Smooth muscle cell (in vitro differentiated cells): ENCODE results near the gene ARHGAP1. TPM values are rescaled to one million over a fixed set of nuclear protein-coding genes. Genes with fewer than 3 reads are reported as not detected.

Experiments used
- DNase-seq: peaks from one replicate; lab custom pipeline; 2025; ENCODE audit not compliant: unreplicated experiment; lab: John Stamatoyannopoulos, UW
- H2AFZ ChIP-seq: fragments of 200-600 bp; sonication (generic); 2 replicates; pipeline ENCODE4 v1.6.0; 2016; ENCODE audit warnings: antibody characterized with exemption, low read depth, mild to moderate bottlenecking
- H3F3A ChIP-seq: fragments of 200-600 bp; sonication (generic); 2 replicates; pipeline ENCODE4 v1.6.0; 2017; ENCODE audit warnings: antibody characterized with exemption, low read depth
- H3K27ac ChIP-seq: fragments of 200-600 bp; sonication (generic); 2 replicates; pipeline ENCODE4 v1.5.1; 2016; ENCODE audit warnings: low read depth, mild to moderate bottlenecking
- H3K27me3 ChIP-seq: fragments of 200-600 bp; sonication (generic); 2 replicates; pipeline ENCODE4 v1.6.1; 2016; ENCODE audit warnings: low read depth, mild to moderate bottlenecking
- H3K36me3 ChIP-seq: fragments of 200-600 bp; sonication (generic); 2 replicates; pipeline ENCODE4 v1.5.1; 2016; ENCODE audit warnings: low read depth
- H3K4me1 ChIP-seq: fragments of 200-600 bp; sonication (generic); 2 replicates; pipeline ENCODE4 v1.5.1; 2016; ENCODE audit warnings: low read depth
- H3K4me2 ChIP-seq: fragments of 200-600 bp; sonication (generic); 2 replicates; pipeline ENCODE4 v1.6.0; 2016; ENCODE audit warnings: mild to moderate bottlenecking
- H3K4me3 ChIP-seq: fragments of 200-600 bp; sonication (generic); 2 replicates; pipeline ENCODE4 v1.5.1; 2016; ENCODE audit warnings: mild to moderate bottlenecking
- H3K79me2 ChIP-seq: fragments of 200-600 bp; sonication (generic); 2 replicates; pipeline ENCODE4 v1.6.0; 2016; ENCODE audit warnings: low read depth, mild to moderate bottlenecking
- H3K9ac ChIP-seq: fragments of 200-600 bp; sonication (generic); 2 replicates; pipeline ENCODE4 v1.6.0; 2016; ENCODE audit warnings: low read depth
- H3K9me3 ChIP-seq: fragments of 200-600 bp; sonication (generic); replicated peaks from 2 replicates; pipeline ENCODE4 v1.5.1; 2016; ENCODE audit warnings: low read depth
- H4K20me1 ChIP-seq: fragments of 200-600 bp; sonication (generic); 2 replicates; pipeline ENCODE4 v1.6.0; 2016; ENCODE audit warnings: low read depth
- CTCF ChIP-seq: fragments of 200-600 bp; sonication (generic); IDR thresholded peaks from 2 replicates; pipeline ENCODE4 v1.5.1; 2017; ENCODE audit warnings: borderline replicate concordance, mild to moderate bottlenecking, antibody characterized with exemption; ENCODE audit not compliant: insufficient read depth, poor library complexity, severe bottlenecking
- WGBS: methylation state at CpG from one replicate; pipeline ENCODE4 v1.1.7; 2016; ENCODE audit warnings: low lambda C conversion rate; 5-methylcytosine and 5-hydroxymethylcytosine counted together
- polyA plus RNA-seq: library from polyadenylated mRNA; unstranded; fragments of >200 nt; fragmentation: Nextera tagmentation; extraction: Ambion mirVana; gene quantifications from 2 replicates; pipeline ENCODE4 v1.2.1, GENCODE V29; 2016
- total RNA-seq: library from RNA; depleted of rRNA; stranded (reverse); fragments of >200 nt; gene quantifications from 2 replicates; pipeline ENCODE4 v1.2.3, GENCODE V29; 2014

ARHGAP1 gene
- total and polyA plus RNA-seq, 2 experiments from 2014 or later = 40.9 to 98.4 TPM

DNA sequence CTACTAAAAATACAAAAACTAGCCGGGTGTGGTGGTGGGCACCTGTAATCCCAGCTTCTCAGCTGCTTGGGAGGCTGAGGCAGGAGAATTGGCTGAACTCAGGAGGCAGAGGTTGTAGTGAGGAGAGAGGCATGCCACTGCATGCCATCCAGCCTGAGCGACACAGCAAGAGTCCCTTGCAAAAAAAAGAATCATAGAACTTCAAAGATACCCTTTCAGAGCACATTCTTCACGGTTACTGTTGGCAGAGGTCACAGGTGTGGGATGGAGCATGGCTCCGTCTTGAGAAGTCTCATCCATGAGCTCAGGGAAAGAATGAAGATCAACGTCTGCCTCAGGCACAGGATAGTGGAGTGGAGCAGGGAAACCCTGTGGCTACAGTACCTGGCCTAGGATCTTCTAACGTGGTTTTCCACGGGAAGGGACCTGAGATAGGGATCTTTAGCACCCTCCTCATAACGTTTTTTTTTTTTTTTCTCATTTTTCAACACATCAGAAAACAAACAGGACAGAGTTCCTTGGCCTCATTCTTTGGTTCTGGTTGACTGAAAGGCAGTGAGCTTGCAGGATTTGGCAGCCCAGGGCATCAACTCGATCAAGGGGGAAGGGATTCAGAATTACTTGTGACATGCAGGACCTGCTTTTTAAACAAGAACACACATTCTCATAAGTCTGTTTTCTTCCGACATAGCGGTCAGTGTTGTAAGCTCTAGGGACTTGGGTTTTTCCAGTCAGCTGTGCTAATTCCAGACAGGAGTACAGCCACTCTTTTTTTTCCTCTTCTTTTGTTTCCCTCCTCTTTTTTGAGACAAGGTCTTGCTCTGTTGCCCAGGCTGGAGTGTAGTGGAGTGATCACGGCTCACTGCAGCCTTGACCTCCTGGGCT is 41.4 kb upstream of the ARHGAP1 start:
- H3K27ac ChIP-seq = no peak overlapping the region
- no peak overlapping the region for H3K4me3 ChIP-seq
- no peaks in the 10 kb centered on the region for H3F3A ChIP-seq
- H3K79me2 ChIP-seq = no peaks in the 10 kb centered on the region
- no peaks in the 10 kb centered on the region for H4K20me1 ChIP-seq
- DNase-seq = no peak
- no peaks in the 10 kb centered on the region for H3K9me3 ChIP-seq
- no peak overlapping the region for H3K9ac ChIP-seq
- WGBS = 85% methylated on average over 12 of the region's 12 CpGs
- no peak overlapping the region for H3K4me2 ChIP-seq
- no peaks in the 10 kb centered on the region for H3K4me1 ChIP-seq
- TF ChIP-seq CTCF = no peak
- H3K36me3 ChIP-seq = peaks cover 5% of the 10 kb centered on the region
- H3K27me3 ChIP-seq = no peaks in the 10 kb centered on the region
- H2AFZ ChIP-seq = no peak overlapping the region

DNA sequence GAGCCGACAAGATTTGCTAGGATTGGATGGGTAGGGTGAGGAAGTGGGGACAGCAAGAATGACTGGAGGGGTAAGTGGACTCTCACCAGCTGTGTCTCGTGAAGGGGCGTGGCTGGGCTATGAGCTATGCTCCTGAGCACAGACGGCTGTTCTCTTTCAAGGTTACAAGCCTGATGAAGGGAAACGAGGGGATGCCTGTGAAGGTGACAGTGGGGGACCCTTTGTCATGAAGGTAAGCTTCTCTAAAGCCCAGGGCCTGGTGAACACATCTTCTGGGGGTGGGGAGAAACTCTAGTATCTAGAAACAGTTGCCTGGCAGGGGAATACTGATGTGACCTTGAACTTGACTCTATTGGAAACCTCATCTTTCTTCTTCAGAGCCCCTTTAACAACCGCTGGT is 38.5 kb upstream of the ARHGAP1 start:
- Histone ChIP-seq H3K4me3 (no peak overlapping the region), H3K27me3 (no peaks in the 10 kb centered on the region), H3K4me2 (no peak overlapping the region), H3K27ac (no peak overlapping the region), H3F3A (no peaks in the 10 kb centered on the region), H2AFZ (no peak overlapping the region), H3K36me3 (peaks cover 5% of the 10 kb centered on the region), H3K9ac (no peak overlapping the region), H3K79me2 (no peaks in the 10 kb centered on the region), H4K20me1 (no peaks in the 10 kb centered on the region), H3K4me1 (no peaks in the 10 kb centered on the region), H3K9me3 (no peaks in the 10 kb centered on the region)
- no peak for DNase-seq
- no peak for TF ChIP-seq CTCF
- 87% methylated on average over 6 of the region's 6 CpGs for WGBS

GRCh38 chr11:46737699-46738098 is 37.3 kb upstream of the ARHGAP1 start:
- no peak for DNase-seq
- H3K9ac ChIP-seq = no peak overlapping the region

More at GRCh38 chr11:46737699-46738098, 37.3 kb upstream of the ARHGAP1 start:
- 96% methylated on average over 11 of the region's 11 CpGs for WGBS
- H2AFZ ChIP-seq = no peak overlapping the region
- H3K79me2 ChIP-seq = no peaks in the 10 kb centered on the region
- H3K36me3 ChIP-seq = no peaks in the 10 kb centered on the region
- no peak overlapping the region for H3K4me2 ChIP-seq
- no peaks in the 10 kb centered on the region for H3K4me1 ChIP-seq
- no peaks in the 10 kb centered on the region for H3F3A ChIP-seq
- no peaks in the 10 kb centered on the region for H3K9me3 ChIP-seq
- no peak overlapping the region for H3K4me3 ChIP-seq
- H3K27me3 ChIP-seq = no peaks in the 10 kb centered on the region
- TF ChIP-seq CTCF = no peak
- H3K27ac ChIP-seq = no peak overlapping the region
- H4K20me1 ChIP-seq = no peaks in the 10 kb centered on the region
